ENCODE measurements around the gene SETX.
A peak's percentile ranks its signal among the peaks of the same experiment; 100 is the strongest.

The SETX gene

DNA sequence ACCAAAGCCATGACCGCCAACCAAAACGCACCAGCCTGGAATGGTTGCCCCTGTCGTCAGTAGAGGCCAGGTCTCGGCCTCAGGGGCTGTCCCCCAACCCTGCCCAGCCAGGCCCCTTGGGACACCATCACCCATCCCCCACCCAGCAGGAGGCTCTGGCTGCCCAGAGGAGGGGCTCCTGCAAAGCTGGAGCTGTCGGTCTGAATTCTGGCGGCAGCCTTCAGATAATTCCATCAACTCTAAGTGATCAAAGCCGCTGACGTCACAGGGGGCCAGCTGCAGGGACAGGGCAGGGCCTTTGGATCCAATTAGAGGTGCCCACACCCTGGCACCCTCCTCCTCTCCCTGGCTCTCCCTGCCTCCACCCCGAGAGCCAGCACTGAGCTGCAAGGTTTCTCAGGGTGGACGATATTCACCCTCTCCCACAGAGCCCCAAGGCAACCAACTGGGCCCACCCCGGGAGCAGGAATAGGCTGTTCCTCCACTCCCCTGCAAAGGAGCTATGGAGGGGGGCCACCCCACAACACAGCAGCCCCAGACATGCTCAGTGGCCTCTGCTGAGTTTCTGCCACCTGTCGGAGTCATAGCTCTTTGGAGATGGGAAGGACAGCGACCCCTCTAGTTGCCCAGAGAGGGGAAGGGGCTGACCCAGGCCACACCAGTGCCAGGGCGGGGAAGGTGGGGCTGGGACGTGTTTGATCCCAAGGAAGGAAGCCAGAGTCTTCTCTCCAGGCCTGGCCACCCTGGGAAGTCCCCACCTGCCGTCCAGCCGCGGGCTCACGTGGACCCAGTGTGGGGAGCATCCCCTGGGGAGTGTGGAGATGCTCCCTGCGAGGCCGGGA, 114.6 kb downstream of the SETX start:
- peak overlapping the region; percentile 20 for H3K4me3 ChIP-seq (ENCODE audit: low read length)
- no peak for DNase-seq (ENCODE audit: low read depth)
- TF ChIP-seq, protein P1, sequence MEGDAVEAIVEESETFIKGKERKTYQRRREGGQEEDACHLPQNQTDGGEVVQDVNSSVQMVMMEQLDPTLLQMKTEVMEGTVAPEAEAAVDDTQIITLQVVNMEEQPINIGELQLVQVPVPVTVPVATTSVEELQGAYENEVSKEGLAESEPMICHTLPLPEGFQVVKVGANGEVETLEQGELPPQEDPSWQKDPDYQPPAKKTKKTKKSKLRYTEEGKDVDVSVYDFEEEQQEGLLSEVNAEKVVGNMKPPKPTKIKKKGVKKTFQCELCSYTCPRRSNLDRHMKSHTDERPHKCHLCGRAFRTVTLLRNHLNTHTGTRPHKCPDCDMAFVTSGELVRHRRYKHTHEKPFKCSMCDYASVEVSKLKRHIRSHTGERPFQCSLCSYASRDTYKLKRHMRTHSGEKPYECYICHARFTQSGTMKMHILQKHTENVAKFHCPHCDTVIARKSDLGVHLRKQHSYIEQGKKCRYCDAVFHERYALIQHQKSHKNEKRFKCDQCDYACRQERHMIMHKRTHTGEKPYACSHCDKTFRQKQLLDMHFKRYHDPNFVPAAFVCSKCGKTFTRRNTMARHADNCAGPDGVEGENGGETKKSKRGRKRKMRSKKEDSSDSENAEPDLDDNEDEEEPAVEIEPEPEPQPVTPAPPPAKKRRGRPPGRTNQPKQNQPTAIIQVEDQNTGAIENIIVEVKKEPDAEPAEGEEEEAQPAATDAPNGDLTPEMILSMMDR (conservative IDR thresholded peaks at IDR 0.05; ENCODE audit: low read length) = no peak

DNA sequence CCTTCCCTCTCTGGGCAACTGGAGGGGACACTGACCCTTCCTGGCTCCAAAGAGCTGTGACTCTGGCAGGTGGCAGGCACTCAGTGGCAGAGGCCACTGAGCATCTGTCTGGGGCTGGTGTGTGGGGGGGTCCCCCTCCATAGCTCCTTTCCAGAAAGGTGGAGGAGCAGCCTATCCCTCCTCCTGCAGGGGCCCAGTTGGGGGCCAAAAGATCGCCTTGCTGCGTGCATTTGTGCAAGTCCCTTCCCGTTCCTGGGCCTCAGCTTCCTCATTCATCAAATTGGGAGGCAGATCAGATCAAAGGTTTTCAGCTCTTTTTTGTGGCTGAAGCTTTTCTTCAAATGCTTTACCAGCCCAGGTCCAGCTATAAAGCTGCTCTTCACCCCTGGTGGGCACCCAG, 115.3 kb downstream of the SETX start:
- DNase-seq (ENCODE audit: low read depth) = no peak
- TF ChIP-seq, protein P1 (conservative IDR thresholded peaks at IDR 0.05; ENCODE audit: low read length) = no peak
- H3K4me3 ChIP-seq (ENCODE audit: low read length) = no peak overlapping the region

DNA sequence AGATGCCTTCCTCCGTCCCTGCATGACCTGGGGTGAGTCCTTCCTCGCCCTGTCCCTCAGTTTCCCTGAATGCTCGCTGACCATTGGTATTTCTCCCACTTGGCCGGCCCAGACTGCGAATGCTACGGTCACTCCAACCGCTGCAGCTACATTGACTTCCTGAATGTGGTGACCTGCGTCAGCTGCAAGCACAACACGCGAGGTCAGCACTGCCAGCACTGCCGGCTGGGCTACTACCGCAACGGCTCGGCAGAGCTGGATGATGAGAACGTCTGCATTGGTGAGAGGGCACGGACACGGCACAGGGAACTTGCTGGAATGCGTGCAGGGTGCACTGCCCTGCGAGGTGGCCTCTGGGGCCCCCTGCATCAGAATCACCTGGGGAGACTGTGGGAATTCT, 115.8 kb downstream of the SETX start:
- TF ChIP-seq, protein P1 (conservative IDR thresholded peaks at IDR 0.05; ENCODE audit: low read length) = no peak
- no peak for DNase-seq (ENCODE audit: low read depth)
- H3K4me3 ChIP-seq (ENCODE audit: low read length) = no peak overlapping the region

DNA sequence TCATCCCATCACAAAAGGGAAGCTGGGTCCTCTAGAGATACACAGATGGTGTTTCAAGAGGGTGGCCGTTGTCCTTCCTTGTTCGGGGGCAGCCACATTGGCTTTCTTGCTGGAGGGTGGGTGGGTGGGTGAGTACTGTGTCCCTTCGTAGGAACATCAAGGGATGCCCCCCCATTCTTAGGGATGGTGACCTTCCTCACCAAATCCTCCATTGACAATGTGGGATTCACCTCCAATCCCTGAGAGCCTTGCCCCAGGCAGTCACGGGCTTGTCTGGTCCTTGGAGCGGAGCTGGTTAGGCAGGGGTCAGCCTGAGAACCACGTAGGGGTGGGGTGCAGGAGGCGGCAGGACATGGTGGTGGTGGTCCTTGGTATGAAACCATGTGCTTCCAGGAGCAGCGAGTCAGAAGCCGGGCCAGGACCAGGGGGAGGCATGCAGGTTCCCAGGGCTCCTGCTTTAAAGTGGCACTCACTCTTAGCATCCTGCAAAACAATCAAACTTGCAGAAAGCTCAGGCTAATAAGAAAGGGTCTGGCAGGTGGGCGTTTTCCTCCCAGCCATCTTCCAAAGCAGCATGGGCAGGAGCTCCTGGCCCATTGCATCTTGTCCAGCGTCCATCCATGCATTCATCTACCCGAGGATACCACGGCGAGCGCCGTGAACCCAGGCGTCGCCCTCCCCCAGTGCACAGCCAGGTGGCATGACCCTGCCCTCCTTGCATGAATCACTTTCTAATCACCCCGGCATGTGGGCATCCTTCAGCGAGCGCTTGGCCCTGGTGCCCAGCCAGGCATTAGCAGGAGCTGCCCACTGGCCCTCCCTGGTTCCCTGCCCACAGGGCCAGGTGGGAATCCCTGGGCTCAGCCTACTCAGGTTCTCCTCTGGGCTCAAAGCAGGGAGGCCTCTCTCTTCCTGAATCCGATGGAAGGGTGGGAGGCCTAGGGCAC, 116.5 kb downstream of the SETX start:
- H3K4me3 ChIP-seq (ENCODE audit: low read length) = no peak overlapping the region
- TF ChIP-seq, protein P1 (conservative IDR thresholded peaks at IDR 0.05; ENCODE audit: low read length) = no peak
- DNase-seq (ENCODE audit: low read depth) = no peak

DNA sequence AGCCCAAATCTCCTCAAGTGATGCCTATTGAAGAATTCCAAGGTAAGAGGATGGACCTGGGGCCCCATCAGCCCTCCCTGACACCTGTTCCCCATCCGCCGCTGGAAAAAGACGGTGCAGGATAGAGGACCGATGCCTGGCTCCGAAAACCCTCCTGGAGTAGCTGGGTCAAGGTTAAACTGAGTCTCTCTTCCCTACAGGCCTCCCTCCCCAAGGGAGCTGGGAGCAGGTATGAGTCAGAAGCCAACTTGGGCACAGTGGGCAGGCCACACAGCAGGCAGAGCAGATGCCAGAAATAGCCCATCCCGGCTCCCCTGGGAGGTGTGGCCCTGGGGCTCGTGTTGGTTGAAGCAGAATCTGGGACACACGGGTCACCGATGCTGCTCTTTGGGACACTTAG, 117.3 kb downstream of the SETX start:
- no peak overlapping the region for H3K4me3 ChIP-seq (ENCODE audit: low read length)
- TF ChIP-seq, protein P1 (conservative IDR thresholded peaks at IDR 0.05; ENCODE audit: low read length) = no peak
- no peak for DNase-seq (ENCODE audit: low read depth)

DNA sequence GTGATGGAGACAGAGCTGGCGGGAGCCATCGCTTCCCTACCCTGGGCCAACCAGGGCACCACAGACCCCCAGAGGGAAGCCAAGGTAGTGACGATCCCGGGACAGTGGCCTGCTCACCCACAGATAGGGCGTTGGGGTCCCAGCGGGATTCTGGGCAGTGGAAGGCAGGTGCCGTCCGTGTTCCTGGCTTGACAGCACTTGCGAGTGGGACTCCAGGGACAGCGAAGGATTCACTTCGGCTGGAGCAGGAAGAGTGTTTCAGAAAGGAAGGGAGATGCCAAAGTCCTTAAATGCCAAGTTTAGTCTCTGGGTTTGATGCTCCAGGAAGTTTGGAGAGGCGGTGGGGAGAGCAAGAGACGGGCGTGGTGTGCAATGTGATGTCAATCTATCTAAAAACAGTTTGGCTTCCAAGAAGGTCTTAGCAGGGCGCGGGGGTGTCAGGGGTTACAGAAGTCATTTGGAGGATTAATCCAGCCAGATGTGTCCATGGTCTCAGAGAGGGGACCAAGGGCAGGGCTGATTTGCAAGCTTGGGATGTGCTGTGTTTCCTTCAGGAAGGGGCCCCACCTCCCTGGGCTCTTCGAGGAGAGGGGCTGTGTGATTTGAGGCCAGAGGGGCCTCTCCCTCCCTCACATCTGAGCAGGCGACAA, 118.0 kb downstream of the SETX start:
- H3K4me3 ChIP-seq (ENCODE audit: low read length) = no peak overlapping the region
- DNase-seq (ENCODE audit: low read depth) = no peak
- TF ChIP-seq, protein P1 (conservative IDR thresholded peaks at IDR 0.05; ENCODE audit: low read length) = no peak
